ACC112 (cell line): Measurements from ENCODE around the gene NRG2.

Experiments used
- H2AFZ ChIP-seq: fragments of 200-600 bp; sonication (generic); one replicate; pipeline ENCODE4 v1.6.0; 2017; ENCODE audit warnings: antibody characterized with exemption, low read length; ENCODE audit not compliant: unreplicated experiment
- H3K27ac ChIP-seq: fragments of 200-600 bp; sonication (generic); 2 replicates; pipeline ENCODE4 v1.5.1; 2014; ENCODE audit warnings: low read depth, mild to moderate bottlenecking, antibody characterized with exemption, low read length, moderate library complexity
- H3K27me3 ChIP-seq: fragments of 200-600 bp; sonication (generic); 2 replicates; pipeline ENCODE4 v1.6.1; 2014; ENCODE audit warnings: mild to moderate bottlenecking, antibody characterized with exemption, low read length, moderate library complexity, mixed read lengths; ENCODE audit not compliant: insufficient read depth
- H3K36me3 ChIP-seq: fragments of 200-600 bp; sonication (generic); 2 replicates; pipeline ENCODE4 v1.6.1; 2016; ENCODE audit warnings: mild to moderate bottlenecking, antibody characterized with exemption, low read length, moderate library complexity, mixed read lengths; ENCODE audit not compliant: insufficient read depth
- H3K4me1 ChIP-seq: fragments of 200-600 bp; sonication (generic); one replicate; pipeline ENCODE4 v1.6.1; 2016; ENCODE audit warnings: low read length, mixed read lengths; ENCODE audit not compliant: insufficient read depth, unreplicated experiment, control insufficient read depth
- H3K4me3 ChIP-seq: fragments of 200-600 bp; sonication (generic); 2 replicates; pipeline ENCODE4 v1.5.1; 2014; ENCODE audit warnings: mild to moderate bottlenecking, low read depth, low read length
- H3K79me2 ChIP-seq: fragments of 200-600 bp; sonication (generic); one replicate; pipeline ENCODE4 v1.6.0; 2016; ENCODE audit warnings: low read length; ENCODE audit not compliant: control insufficient read depth, unreplicated experiment, insufficient read depth

NRG2 gene

GRCh38 chr5:139831624-139832023, 211.5 kb downstream of the NRG2 start:
- Histone ChIP-seq H3K4me3 (no peak overlapping the region), H3K36me3 (no peaks in the 10 kb centered on the region), H3K27me3 (peaks cover 82% of the 10 kb centered on the region), H3K27ac (no peak overlapping the region), H2AFZ (no peak overlapping the region), H3K4me1 (no peaks in the 10 kb centered on the region), H3K79me2 (no peaks in the 10 kb centered on the region)

DNA sequence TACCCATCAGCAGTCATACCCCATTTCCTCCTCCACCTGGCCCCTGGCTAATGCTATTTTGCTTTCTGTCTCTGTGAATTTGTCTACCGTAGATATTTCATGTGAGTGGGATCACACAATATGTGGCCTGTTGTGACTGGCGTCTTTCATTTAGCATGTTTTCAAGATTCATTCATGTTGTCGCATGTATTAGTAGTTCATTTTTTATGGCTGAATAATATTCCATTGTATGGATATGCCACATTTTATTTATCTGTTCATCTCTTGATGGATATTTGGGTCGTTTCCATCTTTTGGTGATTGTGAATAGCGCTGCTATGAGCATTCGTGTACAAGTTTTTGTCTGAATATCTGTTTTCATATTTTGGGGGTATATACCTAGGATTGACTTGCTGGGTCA, 213.6 kb downstream of the NRG2 start:
- Histone ChIP-seq H3K36me3 (no peaks in the 10 kb centered on the region), H3K27me3 (peaks cover 91% of the 10 kb centered on the region), H3K4me1 (no peaks in the 10 kb centered on the region), H3K79me2 (no peaks in the 10 kb centered on the region), H3K27ac (no peak overlapping the region), H3K4me3 (no peak overlapping the region), H2AFZ (no peak overlapping the region)

DNA sequence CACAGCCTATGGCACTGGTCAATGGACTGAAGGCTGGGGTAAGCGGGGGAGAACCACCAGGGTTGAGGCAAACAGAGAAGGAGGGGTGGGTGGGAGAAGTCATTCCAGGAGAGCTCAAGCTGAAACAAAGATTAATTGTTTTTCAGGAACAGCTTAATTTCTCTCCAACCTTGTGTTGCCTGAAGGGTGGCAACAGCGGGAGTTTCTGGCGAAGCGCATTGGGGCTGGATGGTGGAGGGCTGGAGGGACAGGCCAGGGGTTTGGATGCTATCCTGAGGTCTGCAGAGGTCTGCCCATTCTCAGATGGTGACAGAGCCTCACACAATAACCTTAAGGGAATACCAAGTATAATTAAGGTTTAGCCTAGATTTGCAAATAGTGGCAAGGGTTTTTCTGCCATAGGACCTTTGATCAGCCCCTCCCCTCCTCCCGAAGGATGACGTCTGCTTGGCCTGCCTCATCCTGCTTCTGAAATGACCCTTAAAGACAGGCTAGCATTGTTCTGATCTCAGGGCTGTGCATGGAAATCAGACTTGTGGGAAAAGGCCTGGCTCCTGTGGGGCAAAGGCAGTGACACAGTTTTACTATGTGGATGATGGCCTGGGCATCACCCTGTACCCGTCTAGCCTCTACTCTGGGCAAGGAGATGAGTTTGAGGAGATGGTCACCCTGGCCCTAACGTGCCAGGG, 214.7 kb downstream of the NRG2 start:
- H3K27ac ChIP-seq = no peak overlapping the region
- no peak overlapping the region for H3K4me3 ChIP-seq
- no peaks in the 10 kb centered on the region for H3K4me1 ChIP-seq
- H3K27me3 ChIP-seq = peaks cover 80% of the 10 kb centered on the region
- no peaks in the 10 kb centered on the region for H3K79me2 ChIP-seq
- no peaks in the 10 kb centered on the region for H3K36me3 ChIP-seq
- H2AFZ ChIP-seq = no peak overlapping the region

GRCh38 chr5:139825690-139826089, 217.4 kb downstream of the NRG2 start:
- no peaks in the 10 kb centered on the region for H3K36me3 ChIP-seq
- H2AFZ ChIP-seq = no peak overlapping the region
- no peaks in the 10 kb centered on the region for H3K4me1 ChIP-seq

GRCh38 chr5:139823757-139824355, 219.2 kb downstream of the NRG2 start:
- Histone ChIP-seq H3K27ac (no peak overlapping the region), H3K79me2 (no peaks in the 10 kb centered on the region), H2AFZ (no peak overlapping the region), H3K36me3 (no peaks in the 10 kb centered on the region), H3K27me3 (peaks cover 62% of the 10 kb centered on the region), H3K4me1 (no peaks in the 10 kb centered on the region), H3K4me3 (no peak overlapping the region)

More at GRCh38 chr5:139825690-139826089, 217.4 kb downstream of the NRG2 start:
- no peaks in the 10 kb centered on the region for H3K79me2 ChIP-seq
- no peak overlapping the region for H3K4me3 ChIP-seq
- H3K27me3 ChIP-seq = peaks cover 54% of the 10 kb centered on the region
- H3K27ac ChIP-seq = no peak overlapping the region

- no peak overlapping the region for H2AFZ ChIP-seq
- H3K4me1 ChIP-seq = no peaks in the 10 kb centered on the region
- no peak overlapping the region for H3K27ac ChIP-seq
- H3K36me3 ChIP-seq = no peaks in the 10 kb centered on the region
- H3K27me3 ChIP-seq = peaks cover 61% of the 10 kb centered on the region
- H3K4me3 ChIP-seq = no peak overlapping the region
- no peaks in the 10 kb centered on the region for H3K79me2 ChIP-seq
These were observed 220.3 kb downstream of the NRG2 start for GRCh38 chr5:139822553-139823425.

DNA sequence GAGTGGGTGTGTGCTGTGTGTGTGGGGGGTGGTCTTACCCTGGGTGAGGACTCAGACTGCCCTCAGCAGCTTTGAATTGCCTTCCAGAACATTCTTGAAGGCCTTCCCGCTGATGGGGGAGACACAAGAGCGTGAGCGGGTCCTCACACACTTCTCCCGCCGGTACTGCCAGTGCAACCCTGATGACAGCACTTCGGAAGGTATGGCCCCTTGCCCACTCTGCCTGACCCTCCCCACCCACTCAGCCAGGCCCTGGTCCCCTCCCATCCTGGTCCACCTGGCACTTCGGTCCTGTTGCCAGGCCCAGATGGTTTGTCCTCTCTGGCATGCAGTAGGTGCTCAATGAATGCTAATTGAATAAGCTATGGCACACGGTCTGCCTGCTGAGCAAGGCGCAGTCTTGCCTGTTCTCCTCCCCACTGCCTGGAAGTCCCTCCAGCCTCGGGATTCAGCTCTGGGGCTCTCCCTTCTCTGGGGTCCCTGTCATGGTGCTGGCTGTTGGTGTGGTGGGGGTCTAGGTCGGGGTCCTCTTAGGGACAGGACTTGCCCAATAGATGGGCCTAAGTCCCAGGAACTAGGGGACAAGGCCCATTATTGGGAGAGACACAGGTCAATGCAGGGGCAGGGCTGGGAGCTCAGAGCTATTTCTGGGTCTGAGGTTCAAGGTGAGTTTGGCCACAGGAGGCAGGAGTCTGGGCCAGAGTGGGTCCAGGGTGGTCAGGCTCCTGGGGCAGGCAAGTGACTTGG, 221.1 kb downstream of the NRG2 start:
- H2AFZ ChIP-seq = no peak overlapping the region
- H3K79me2 ChIP-seq = no peaks in the 10 kb centered on the region
- no peak overlapping the region for H3K4me3 ChIP-seq
- no peak overlapping the region for H3K27ac ChIP-seq
- peaks cover 61% of the 10 kb centered on the region for H3K27me3 ChIP-seq
- H3K36me3 ChIP-seq = no peaks in the 10 kb centered on the region
- H3K4me1 ChIP-seq = no peaks in the 10 kb centered on the region

DNA sequence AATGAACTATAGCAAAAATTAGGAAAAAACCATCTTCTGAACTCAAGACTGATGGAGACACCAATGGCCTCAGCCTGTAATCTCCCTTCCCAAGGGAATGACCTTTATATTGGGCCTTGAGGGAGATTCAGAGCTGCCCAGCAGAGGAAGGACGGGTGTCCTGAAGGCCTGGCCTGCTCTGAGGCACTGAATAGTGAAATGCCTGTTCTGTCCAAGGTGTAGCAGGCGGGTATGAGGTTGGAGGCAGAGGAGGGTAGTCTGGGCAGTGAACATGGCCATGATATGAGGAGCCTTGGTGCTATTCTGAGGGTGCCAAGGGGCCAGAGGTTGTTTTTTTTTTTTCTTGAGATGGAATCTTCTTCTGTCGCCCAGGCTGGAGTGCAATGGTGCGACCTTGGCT, 222.5 kb downstream of the NRG2 start:
- Histone ChIP-seq H3K4me3 (no peak overlapping the region), H3K4me1 (no peaks in the 10 kb centered on the region), H3K36me3 (no peaks in the 10 kb centered on the region), H2AFZ (no peak overlapping the region), H3K79me2 (no peaks in the 10 kb centered on the region), H3K27ac (no peak overlapping the region), H3K27me3 (peaks cover 59% of the 10 kb centered on the region)

DNA sequence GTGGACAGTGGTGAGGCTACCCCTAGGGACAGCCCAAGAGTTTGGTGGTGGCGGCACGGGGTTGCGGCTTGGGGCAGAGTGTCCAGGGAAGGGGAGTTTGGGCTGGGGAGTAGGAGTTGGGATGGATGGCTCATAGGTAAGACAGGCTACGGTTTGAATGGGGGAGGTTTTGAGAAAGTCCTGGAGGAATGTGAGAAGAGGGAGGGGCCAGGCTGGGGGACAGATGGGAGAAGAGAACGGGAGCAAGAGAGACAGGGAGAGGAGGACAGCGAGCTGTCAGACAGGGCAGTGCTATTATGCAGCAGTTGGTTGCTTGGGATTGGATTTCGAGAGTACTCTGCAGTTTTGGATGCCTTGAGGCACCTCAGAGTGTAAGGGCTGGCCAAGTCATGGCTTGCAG, 223.0 kb downstream of the NRG2 start:
- no peak overlapping the region for H2AFZ ChIP-seq
- no peaks in the 10 kb centered on the region for H3K4me1 ChIP-seq
- H3K79me2 ChIP-seq = no peaks in the 10 kb centered on the region
- H3K4me3 ChIP-seq = no peak overlapping the region
- H3K27ac ChIP-seq = no peak overlapping the region
- no peaks in the 10 kb centered on the region for H3K36me3 ChIP-seq
- peaks cover 55% of the 10 kb centered on the region for H3K27me3 ChIP-seq

- Histone ChIP-seq H2AFZ (no peak overlapping the region), H3K4me3 (no peak overlapping the region), H3K4me1 (no peaks in the 10 kb centered on the region), H3K79me2 (no peaks in the 10 kb centered on the region), H3K27me3 (peaks cover 58% of the 10 kb centered on the region), H3K36me3 (no peaks in the 10 kb centered on the region), H3K27ac (no peak overlapping the region)
These were observed 225.1 kb downstream of the NRG2 start for GRCh38 chr5:139817970-139818369.
